Esophagus squamous epithelium (tissue), 5 donors: ENCODE results near the gene ELP4. TPM values are rescaled to one million over a fixed set of nuclear protein-coding genes. Genes with fewer than 3 reads are reported as not detected.

Source experiments
- DNase-seq: peaks from one replicate; lab custom pipeline; 2025; lab: John Stamatoyannopoulos, UW
- H3K27ac ChIP-seq, 4 donors: fragments of 200-600 bp; sonication (generic); one replicate each; pipeline ENCODE4 v1.5.1; 2016 to 2019; ENCODE audit warnings: mild to moderate bottlenecking in 1 of 4
- H3K27me3 ChIP-seq, 4 donors: fragments of 200-600 bp; sonication (generic); 1 replicate in 3 of 4; 2 replicates in 1 of 4; pipeline versions ENCODE4 v1.5.1 to v1.6.0; 2017 to 2021; ENCODE audit warnings: antibody characterized with exemption in 1 of 4
- H3K36me3 ChIP-seq, 3 donors: fragments of 200-600 bp; sonication (generic); one replicate each; pipeline ENCODE4 v1.5.1; 2016 to 2019
- H3K4me1 ChIP-seq, 3 donors: fragments of 200-600 bp; sonication (generic); one replicate each; pipeline ENCODE4 v1.5.1; 2017 to 2019
- H3K4me3 ChIP-seq, 4 donors: fragments of 200-600 bp; sonication (generic); 1 replicate in 3 of 4; 2 replicates in 1 of 4; pipeline ENCODE4 v1.5.1; 2016 to 2019; ENCODE audit warnings: mild to moderate bottlenecking in 2 of 4, moderate library complexity in 1 of 4
- H3K9me3 ChIP-seq, 3 donors: fragments of 200-600 bp; sonication (generic); one replicate each; pipeline ENCODE4 v1.5.1; 2016 to 2019
- POLR2A ChIP-seq, 4 donors: fragments of 450-650 bp; IDR thresholded peaks; one replicate each; pipeline ENCODE4 v1.6.1; 2017; ENCODE audit warnings: antibody characterized with exemption in 4 of 4, mild to moderate bottlenecking in 4 of 4, moderate library complexity in 3 of 4
- WGBS, 2 donors: methylation state at CpG; one replicate each; pipeline ENCODE4 v1.1.5; 2018; 5-methylcytosine and 5-hydroxymethylcytosine counted together
- intact Hi-C: fragments of 100-400 bp; cut with DNase I; formaldehyde crosslinking; loops from one replicate; pipeline ENCODE4 v1.15.0; 2022
- total RNA-seq, 4 donors: library from RNA; depleted of rRNA; stranded (reverse); fragments of >200 nt; gene quantifications; one replicate each; pipeline ENCODE4 v1.1.0, GENCODE V29; 2016
- TF ChIP-seq, protein P1 (sequence below), 6 experiments: fragments of 450-650 bp in 4 of 6; fragments of 200-600 bp in 2 of 6; sonication (generic) in 2 of 6; IDR thresholded peaks; one replicate each; pipeline ENCODE4 v1.5.1; 2016 to 2019; ENCODE audit warnings: antibody characterized with exemption in 6 of 6, mild to moderate bottlenecking in 4 of 6, moderate library complexity in 4 of 6
- donor health status: DM: yes; HTN: yes; CAD: no.

Gene ELP4
- total RNA-seq, 4 donors from 2014 or later = 15.7 to 24.6 (median 23.9) TPM

DNA sequence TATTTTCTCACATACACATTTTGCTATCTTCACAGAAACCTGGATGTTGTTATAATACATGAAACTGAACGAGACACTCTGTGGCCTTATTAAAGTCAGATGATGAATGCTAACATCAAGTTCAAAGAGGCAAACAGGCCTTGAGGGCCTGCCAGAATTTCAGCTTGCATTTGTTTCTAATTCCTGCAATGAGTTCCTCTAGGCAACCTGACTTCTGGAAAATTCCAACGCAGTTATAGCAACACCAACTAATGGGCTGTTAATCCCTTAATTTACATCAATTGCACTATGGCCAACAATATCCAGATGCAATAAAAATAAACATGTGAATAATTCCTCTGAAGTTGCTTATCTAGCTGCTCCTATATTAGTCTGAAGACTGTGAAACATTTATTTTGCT is 282.5 kb downstream of the ELP4 start:
- Histone ChIP-seq H3K9me3 (no peaks in the 10 kb centered on the region), H3K27ac (no peak overlapping the region), H3K36me3 (no peaks in the 10 kb centered on the region), H3K4me3 (no peak overlapping the region), H3K4me1 (peaks cover 0 to 3% (median 0%) of the 10 kb centered on the region in 3 donors), H3K27me3 (peaks cover 0 to 29% (median 7%) of the 10 kb centered on the region in 4 donors)
- WGBS, 2 donors = 44 to 45% methylated on average over 2 of the region's 2 CpGs
- intact Hi-C loops = no loop called here
- TF ChIP-seq POLR2A (IDR thresholded peaks at IDR 0.05) = no peak
- TF ChIP-seq, protein P1, sequence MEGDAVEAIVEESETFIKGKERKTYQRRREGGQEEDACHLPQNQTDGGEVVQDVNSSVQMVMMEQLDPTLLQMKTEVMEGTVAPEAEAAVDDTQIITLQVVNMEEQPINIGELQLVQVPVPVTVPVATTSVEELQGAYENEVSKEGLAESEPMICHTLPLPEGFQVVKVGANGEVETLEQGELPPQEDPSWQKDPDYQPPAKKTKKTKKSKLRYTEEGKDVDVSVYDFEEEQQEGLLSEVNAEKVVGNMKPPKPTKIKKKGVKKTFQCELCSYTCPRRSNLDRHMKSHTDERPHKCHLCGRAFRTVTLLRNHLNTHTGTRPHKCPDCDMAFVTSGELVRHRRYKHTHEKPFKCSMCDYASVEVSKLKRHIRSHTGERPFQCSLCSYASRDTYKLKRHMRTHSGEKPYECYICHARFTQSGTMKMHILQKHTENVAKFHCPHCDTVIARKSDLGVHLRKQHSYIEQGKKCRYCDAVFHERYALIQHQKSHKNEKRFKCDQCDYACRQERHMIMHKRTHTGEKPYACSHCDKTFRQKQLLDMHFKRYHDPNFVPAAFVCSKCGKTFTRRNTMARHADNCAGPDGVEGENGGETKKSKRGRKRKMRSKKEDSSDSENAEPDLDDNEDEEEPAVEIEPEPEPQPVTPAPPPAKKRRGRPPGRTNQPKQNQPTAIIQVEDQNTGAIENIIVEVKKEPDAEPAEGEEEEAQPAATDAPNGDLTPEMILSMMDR (IDR thresholded peaks at IDR 0.05) = no peak
- DNase-seq = no peak

DNA sequence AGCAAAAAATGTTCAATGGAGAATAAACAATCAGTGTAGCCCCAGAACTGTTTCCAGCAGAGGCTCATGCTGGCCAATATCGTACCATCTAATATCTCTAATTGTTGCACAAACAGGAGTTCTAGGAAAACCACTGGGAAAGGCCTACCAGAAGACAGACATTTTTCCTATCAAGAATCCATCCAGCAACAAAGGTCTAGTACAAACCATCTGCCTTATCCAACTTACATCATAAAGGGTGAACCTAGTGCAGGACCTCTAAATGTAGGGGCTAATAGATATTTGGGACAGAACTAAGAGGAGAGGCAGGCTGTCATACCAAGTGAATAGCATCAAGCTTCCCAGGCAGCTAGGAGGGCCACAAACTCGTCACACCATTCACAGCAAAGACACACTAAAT is 282.9 kb downstream of the ELP4 start:
- intact Hi-C loops = no loop called here
- no peak for TF ChIP-seq POLR2A (IDR thresholded peaks at IDR 0.05)
- TF ChIP-seq, protein P1 (IDR thresholded peaks at IDR 0.05) = no peak
- peaks cover 0 to 7% (median 2%) of the 10 kb centered on the region in 3 donors for H3K4me1 ChIP-seq
- 61 to 75% methylated on average over 2 of the region's 2 CpGs for WGBS, 2 donors
- no peak overlapping the region for H3K4me3 ChIP-seq
- H3K9me3 ChIP-seq = no peaks in the 10 kb centered on the region
- H3K36me3 ChIP-seq = no peaks in the 10 kb centered on the region
- H3K27me3 ChIP-seq = peaks cover 0 to 33% (median 10%) of the 10 kb centered on the region in 4 donors
- DNase-seq = no peak
- H3K27ac ChIP-seq = no peak overlapping the region

DNA sequence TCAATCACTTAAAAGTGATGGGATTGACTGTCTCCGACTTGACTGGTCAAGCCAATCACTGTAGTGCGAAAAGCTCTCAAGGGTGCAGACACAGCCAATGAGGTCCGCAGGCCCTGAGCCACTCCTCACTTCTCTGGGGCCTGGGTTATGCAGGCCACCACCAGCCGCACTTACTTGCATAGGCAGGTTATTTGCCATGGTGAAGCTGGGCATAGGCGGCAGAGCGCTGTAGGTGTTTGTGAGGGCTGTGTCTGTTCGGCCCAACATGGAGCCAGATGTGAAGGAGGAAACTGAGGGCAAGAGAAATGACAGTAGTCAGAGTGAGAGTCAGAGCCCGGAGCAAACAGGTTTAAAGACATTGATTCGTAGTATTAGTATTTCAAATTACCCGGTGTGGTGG is 283.7 kb downstream of the ELP4 start:
- 90 to 91% methylated on average over 10 of the region's 10 CpGs for WGBS, 2 donors
- no peak overlapping the region for H3K4me3 ChIP-seq
- no peak overlapping the region for H3K27ac ChIP-seq
- H3K4me1 ChIP-seq = peaks cover 1 to 15% (median 10%) of the 10 kb centered on the region in 3 donors
- TF ChIP-seq, protein P1 (IDR thresholded peaks at IDR 0.05) = no peak
- no peak for TF ChIP-seq POLR2A (IDR thresholded peaks at IDR 0.05)
- no peaks in the 10 kb centered on the region for H3K36me3 ChIP-seq
- H3K9me3 ChIP-seq = no peaks in the 10 kb centered on the region
- DNase-seq = no peak
- intact Hi-C loops = no loop called here
- H3K27me3 ChIP-seq = peaks cover 0 to 41% (median 16%) of the 10 kb centered on the region in 4 donors

DNA sequence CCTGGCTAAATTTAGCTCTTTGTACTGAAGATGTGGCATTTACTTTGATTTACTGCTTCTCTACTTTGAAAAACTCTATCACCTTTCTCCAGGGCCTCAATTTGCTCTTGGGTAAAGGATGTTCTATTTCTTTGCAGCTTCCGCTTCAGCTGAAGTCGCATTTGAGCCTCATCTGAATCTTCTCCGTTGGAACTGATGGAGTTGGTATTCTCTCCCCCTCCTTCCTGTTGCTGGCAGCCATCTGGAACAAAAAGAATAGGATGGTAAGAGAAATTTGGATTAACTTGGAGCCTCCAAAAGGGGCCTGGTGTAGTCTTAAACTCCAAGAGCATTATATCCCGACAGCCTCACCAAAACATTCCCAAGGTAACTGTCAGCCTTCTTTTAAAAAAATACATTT is 285.0 kb downstream of the ELP4 start:
- Histone ChIP-seq H3K27ac (no peak overlapping the region), H3K27me3 (peaks cover 10 to 54% (median 24%) of the 10 kb centered on the region in 4 donors), H3K9me3 (no peaks in the 10 kb centered on the region), H3K4me1 (peaks cover 8 to 28% (median 21%) of the 10 kb centered on the region in 3 donors), H3K36me3 (no peaks in the 10 kb centered on the region), H3K4me3 (no peak overlapping the region)
- 86 to 87% methylated on average over 4 of the region's 4 CpGs for WGBS, 2 donors
- TF ChIP-seq POLR2A (IDR thresholded peaks at IDR 0.05) = no peak
- TF ChIP-seq, protein P1 (IDR thresholded peaks at IDR 0.05) = no peak
- DNase-seq = no peak
- intact Hi-C loops = no loop called here

DNA sequence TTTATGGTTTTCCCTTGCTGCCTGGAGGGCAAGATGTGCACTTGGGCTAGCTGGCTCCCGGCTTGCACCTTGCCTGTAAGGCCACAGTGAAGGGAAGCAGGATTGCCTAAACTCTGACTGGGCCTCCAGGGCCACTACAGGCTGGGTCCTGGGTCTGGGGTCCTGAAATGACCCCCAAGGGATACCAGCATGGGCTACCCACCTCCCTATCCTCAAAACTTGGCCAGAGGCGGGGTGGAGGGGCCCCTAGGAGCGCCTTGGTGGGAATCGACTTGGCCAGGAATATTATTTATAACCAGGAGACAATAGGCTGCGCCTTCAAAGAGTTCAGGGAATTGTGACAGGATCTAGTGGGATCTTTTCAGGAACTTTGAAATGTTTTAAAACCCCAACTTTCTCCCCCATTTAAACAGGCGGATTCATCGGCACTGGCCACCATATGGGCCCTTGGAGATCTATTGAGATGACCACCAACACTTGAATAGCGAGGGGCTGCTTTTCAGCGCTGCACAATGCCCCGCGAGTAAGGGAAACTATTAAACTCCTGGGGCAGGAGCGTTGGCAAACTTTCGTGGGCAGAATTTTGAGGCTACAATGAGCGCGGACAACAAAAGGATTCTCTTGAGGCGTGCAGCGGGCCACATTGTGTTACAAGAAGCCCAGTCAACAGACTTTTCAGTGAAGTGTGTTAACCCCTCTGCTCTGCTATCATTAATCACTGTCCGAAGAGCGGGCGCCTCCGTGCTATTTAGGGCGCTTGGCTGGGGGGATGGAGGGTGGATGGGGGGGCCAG is 286.3 kb downstream of the ELP4 start:
- Histone ChIP-seq H3K36me3 (no peaks in the 10 kb centered on the region), H3K4me3 (no peak overlapping the region), H3K27me3 (peaks cover 18 to 65% (median 38%) of the 10 kb centered on the region in 4 donors), H3K27ac (no peak overlapping the region), H3K9me3 (no peaks in the 10 kb centered on the region), H3K4me1 (peaks cover 8 to 35% (median 23%) of the 10 kb centered on the region in 3 donors)
- intact Hi-C loops = no loop called here
- no peak for DNase-seq
- TF ChIP-seq POLR2A (IDR thresholded peaks at IDR 0.05) = no peak
- TF ChIP-seq, protein P1 (IDR thresholded peaks at IDR 0.05) = no peak
- 61 to 75% methylated on average over 7 to 18 of the region's 22 CpGs for WGBS, 2 donors
